ENCODE results near the gene APOL4.

DNA sequence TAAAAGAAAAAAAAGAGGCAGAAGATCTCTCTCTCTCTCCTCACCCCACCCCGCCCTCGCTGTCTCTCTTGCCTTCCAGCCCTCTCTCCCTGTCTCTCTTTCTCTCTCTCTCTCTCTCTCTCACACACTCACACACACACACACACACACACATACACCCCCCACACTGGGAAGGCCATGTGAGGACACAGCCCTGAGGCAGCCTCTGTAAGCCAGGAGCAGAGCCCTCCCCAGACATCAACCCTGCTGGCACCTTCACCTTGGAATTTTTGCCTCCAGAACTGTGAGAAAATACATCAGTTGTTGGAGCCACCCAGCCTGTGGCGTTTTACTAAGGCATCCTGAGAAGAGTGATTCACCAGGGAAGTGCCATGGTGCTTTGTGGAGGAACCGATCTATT is 55.7 kb downstream of the APOL4 start:
- no peak for TF ChIP-seq GATA2 (IDR thresholded peaks at IDR 0.05; ENCODE audit: low read depth, low read length)
- TF ChIP-seq GATA3 (IDR thresholded peaks at IDR 0.05; ENCODE audit: low read depth, low read length): no peak

All from SH-SY5Y (cell line).